Measurements from ENCODE around the gene ZNF22. TPM values are rescaled to one million over a fixed set of nuclear protein-coding genes. Genes with fewer than 3 reads are reported as not detected.

ZNF22 gene
- polyA plus RNA-seq, 1 donor, result 42.4 TPM

GRCh38 chr10:44977287-44978212 lies 23.2 kb upstream of the ZNF22 start:
- no peak for DNase-seq (ENCODE audit: low read depth)

GRCh38 chr10:44978213-44978569 lies 22.5 kb upstream of the ZNF22 start:
- DNase-seq (ENCODE audit: low read depth), result no peak

DNA sequence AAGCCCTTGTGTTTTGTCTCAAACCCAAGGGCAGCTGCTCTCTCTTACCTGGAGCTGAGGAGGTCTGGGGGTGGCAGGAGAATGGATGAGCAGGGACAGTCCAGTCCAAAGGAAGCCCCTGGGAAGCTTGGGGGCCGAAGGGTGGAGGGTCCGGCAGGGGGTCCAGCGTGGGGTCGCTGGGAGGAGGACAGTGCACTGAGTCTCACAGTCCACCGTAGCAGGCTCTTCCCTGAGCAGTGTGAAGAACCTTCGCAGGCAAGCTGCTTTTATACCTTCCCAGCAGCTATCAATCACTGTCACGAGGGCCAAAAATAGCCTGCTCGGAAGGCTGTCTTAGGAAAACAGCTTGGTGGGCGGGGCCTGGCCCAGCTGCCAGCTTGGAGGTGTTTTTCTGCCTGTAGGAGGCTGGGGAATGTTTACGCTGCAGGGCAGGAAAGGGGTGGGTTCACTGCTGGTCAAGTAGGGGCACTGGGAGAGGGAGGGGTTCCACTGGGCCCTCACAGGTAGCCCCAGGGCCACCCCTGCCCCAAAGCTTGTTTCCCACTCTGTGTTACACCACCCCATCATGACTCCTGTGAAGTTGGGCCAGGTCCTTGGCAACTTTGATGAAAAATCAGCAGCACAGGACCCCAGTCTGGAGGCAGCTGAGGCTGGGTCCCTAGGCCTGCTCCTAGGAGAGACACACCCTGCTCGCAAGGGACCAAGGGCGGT lies 22.0 kb upstream of the ZNF22 start, which contains the start of gene DEPP1:
TSS of gene DEPP1 (minus strand) at position 240 of the 711 bp plus-strand sequence. CDS start 779 bp downstream, outside the sequence.
- DNase-seq (ENCODE audit: low read depth), result no peak

DNA sequence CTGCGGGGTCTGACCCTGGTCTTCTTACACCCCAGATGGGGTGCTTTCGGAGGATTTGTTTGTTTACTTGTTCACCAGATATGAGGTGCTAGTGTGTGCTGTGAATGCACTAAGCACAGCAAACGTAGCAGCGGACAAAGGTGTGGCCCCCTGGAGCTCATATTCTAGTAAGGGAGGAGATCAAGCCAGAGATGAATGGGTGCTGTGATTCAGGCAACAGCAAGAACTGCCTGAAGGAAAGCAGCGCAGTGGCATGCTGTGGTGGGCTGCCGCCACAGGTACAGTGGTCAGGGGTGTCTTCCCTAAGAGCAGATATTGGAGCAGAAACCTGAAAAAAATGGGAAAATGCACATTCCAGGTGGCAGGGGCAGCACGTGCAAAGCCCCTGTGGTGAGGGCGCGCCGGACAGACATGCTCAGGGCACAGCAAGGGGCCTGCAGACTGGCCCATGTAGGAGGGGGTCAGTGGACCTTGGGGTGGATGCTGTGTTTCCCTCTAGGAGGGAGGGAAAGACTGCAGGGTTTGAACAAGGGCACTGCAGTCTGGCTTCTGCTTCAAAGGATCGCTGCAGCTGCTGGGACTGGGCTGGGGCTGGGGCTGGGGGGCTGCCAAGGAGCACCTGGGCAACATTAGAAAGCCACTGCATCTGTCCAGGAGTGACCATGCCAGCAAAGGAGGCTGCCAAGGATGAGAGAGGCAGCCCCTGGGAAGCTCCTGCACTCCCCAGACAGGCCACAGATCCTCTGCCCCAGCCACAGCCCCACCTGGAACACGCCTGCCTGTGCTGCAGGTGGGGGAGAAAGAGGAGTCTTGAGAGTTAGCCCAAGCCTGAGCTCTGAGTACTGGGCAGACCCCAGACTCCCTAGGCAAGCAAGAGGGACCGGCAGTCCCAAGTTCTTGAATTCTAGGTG lies 21.2 kb upstream of the ZNF22 start:
- no peak for DNase-seq (ENCODE audit: low read depth)

DNA sequence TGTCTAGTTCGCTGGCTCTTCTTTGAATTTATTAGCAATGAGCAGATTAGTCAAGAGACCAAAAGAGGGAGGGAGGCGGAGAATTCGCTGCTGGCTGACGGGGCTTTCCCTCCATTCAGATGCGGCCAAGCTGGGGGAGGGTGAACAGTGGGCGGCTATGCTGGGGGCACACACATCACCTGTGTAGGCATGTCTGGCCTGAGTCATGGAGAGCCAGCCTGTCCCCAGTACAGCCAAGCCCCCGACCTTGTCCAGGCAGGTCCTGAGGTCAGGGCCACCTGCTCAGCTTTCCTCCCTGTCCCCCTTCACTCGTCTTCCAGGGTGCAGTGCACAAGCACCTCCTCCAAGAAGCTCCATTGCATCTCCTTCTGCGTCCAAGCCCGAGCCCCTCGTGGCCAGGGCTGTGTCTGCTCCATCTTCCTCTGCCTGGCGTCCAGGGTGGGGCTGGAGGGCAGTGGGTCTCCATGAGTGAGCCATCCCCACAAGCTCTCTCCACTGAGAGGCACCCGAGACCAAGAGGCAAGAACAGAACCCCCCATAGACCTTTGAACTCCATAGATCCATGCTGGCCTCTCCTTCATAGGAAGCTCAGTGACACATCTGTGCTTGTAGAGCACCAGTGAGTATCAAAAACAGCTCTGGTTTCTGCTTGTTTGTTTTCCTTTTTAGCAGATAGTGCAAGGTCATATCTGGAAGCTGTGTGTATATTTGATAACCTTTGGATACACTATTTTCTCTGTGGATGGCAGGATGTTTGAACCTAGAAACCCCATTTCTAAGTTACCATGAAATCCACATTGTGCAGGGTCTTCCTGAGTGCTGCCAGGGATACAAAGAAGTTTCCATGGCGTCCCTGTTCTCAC lies 20.2 kb upstream of the ZNF22 start:
- no peak for DNase-seq (ENCODE audit: low read depth)

DNA sequence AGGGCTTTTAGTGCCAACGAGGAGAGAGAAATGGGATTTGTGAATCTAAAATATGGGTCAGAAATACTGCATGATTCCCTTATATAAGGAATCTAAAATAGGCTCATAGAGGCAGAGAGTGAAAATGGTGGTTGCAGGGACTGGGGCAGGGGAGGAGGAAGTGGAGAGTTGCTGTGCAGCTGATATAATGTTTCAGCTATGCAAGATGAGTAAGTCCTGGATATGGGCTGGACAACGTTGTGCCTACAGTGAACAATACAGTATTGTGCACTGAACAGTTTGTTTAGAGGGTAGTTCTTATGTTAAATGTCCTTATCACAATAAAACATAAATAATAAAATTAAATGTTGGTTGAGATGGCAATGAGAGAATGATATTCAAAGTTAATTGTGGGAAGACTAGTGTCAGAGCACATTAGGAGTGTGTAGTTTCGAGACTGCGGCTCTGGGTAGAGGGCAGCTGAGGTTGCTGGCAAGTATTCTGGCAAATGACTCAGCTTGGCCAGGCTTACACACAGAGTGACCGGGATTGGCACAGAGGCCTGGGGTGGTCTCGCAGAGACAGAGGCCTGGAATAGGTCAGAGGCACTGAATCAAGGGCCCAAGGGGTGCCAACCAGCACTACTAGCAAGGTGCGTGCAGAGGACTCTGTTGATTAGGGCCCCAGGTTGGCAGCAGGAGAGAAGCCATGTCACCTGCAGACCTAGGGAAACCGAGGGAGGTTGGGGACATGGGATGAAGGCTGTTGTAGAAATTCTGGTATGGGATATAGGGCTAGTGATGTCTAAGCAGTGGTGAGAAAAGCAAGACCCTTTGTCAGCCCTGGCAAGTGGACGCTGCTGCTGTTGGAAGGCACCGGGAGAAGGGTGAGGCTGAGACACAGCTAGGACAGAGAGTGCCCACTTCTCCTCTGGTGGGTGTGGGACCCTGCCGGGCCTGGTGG lies 19.3 kb upstream of the ZNF22 start:
- no peak for DNase-seq (ENCODE audit: low read depth)

GRCh38 chr10:44982114-44982460 lies 18.6 kb upstream of the ZNF22 start:
- DNase-seq (ENCODE audit: low read depth), result no peak

GRCh38 chr10:44982496-44982895 lies 18.2 kb upstream of the ZNF22 start:
- DNase-seq (ENCODE audit: low read depth), result no peak

- DNase-seq (ENCODE audit: low read depth), result no peak
These were observed 17.4 kb upstream of the ZNF22 start for GRCh38 chr10:44983066-44983894.

DNA sequence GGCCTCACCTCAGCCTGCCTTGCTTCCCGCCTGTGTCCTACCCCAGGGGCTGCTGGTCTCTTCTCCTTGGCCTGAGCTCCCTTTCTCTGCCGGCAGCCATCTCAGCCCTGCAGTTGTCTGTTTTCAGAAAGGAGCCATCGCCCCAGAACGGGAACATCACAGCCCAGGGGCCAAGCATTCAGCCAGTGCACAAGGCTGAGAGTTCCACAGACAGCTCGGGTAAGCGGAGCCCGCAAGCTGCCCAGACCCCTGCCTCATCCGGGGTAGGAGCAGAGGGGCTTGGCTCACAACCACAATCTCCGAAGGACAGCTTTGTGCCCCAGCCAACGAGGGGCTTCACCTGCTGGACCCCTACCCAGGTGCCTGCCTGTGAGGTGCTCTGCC lies 16.8 kb upstream of the ZNF22 start:
- DNase-seq (ENCODE audit: low read depth), result no peak

GRCh38 chr10:44984671-44985101 lies 16.0 kb upstream of the ZNF22 start:
- no peak for DNase-seq (ENCODE audit: low read depth)

DNA sequence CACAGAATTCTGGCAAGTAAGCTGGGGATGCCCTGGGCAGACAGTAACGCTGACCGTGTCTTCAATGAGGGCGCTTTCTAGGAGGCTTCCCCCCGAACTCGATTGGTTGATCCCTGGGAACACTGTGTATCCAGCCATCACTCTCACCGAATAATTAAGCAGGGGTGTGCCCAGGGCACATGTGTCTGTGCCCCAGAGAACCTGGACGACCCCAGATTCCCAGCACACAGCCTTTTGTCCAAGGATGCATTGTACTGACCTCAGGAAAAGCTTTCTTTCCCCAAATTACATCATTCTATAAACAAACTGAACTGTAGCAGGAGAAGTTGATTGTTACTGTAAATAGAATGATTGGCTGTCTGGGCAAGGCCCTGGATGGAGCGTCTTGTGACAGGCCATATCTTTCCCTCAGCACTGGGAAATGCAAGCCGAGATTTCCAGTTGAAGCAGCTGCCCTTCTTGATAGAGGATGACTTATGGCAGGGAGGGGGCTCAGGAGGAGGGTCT lies 15.5 kb upstream of the ZNF22 start:
- no peak for DNase-seq (ENCODE audit: low read depth)

GRCh38 chr10:44986179-44986578 lies 14.5 kb upstream of the ZNF22 start:
- DNase-seq (ENCODE audit: low read depth), result no peak

GRCh38 chr10:44986670-44987069 lies 14.1 kb upstream of the ZNF22 start:
- no peak for DNase-seq (ENCODE audit: low read depth)

DNA sequence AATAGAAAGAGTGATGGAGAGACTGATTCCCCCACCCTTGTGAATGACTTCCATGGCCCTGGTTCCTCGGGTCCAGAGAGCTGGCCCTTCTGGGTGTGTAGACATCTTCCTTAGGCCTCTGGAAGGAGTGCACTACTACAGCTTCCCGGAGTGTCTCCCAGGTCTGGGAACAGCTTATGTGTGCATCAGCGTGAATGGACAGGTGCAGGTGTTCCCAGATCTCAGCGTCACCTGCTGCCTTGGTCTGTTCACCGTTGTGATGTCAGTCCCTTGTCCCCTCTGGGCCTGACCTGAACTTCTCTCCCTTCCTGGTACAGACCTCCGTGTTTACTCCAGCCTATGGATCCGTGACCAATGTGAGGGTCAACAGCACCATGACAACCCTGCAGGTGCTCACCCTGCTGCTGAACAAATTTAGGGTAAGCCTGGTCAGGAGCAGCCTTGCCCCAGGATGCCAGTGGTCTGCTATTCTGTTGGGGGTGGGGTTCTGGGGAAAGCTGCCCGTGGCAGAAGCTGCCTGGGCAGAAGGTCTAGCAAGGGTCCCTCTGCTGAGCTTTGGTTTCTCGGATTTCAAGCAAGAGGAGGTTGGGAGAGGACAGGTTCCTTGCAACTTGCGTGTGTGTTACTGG lies 11.7 kb upstream of the ZNF22 start:
- no peak for DNase-seq (ENCODE audit: low read depth)

DNA sequence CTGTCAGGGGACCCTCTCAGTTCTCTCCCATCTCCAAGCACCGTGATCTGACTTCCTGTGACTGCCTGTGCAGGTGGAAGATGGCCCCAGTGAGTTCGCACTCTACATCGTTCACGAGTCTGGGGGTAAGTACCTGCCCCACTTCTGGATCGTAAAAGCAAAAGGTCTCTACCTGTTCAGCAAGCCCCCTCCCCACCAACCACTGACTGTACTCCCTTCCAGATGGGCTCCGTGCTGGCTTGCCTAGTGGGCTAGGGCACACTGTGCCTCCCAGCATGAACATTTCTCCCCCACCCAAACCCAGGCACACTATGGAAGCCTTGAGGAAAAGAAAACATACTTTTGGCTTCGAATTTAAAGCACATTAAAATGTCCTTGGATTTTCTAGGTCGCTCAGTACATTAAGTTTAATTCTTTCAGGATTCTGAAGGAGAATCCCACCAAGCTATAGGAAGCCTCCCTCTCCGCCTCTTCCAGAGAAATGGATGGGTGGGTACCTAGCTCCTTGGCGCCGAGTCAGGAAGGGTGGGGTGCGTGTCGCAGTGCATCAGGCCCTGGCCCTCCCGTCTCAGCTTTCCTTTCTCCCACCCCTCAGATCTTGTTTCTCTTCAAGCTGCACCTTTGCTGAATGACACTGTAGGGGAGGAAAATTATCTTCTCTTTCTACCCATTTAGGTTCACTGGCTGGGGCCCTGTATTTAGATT lies 11.0 kb upstream of the ZNF22 start:
- no peak for DNase-seq (ENCODE audit: low read depth)

DNA sequence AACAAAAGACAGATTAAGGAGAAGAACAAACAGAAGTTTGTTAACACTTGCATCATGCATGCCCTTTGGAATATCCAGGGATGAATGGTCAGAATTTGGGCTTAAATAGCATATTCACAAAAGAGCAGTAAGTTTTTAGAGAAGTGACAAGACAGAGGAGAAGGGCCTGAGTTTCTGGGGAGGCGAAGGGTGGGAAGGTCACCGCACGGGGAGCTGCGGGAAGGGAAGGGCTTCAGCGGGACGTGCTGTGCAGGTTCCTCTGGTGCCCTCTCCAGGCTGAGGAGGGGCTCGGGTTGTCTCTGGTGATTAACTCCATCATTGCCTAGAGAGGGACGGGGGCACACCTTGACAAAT lies 10.4 kb upstream of the ZNF22 start:
- DNase-seq (ENCODE audit: low read depth), result no peak

- DNase-seq (ENCODE audit: low read depth), result no peak
These were observed 9.8 kb upstream of the ZNF22 start for GRCh38 chr10:44990965-44991364.
